ENCODE measurements around the gene HOXB6.

HOXB6 gene

GRCh38 chr17:48604770-48605329 is at the start of gene HOXB6:
Gene HOXB6, minus strand, starts transcription at chr17:48604986. Its CDS starts 6,836 bp downstream, at chr17:48598150.
- Histone ChIP-seq H3K4me1 (ENCODE audit: insufficient read depth, low read length) (no peaks in the 10 kb centered on the region), H3K9me3 (ENCODE audit: control insufficient read depth, insufficient read depth, low read length) (no peaks in the 10 kb centered on the region; the same call in 1 of the 2 replicates), H3K9ac (ENCODE audit: low read depth, low read length) (no peak within 1 kb of the TSS), H3K36me3 (ENCODE audit: insufficient read depth, low read length) (no peaks in the 10 kb centered on the region)

DNA sequence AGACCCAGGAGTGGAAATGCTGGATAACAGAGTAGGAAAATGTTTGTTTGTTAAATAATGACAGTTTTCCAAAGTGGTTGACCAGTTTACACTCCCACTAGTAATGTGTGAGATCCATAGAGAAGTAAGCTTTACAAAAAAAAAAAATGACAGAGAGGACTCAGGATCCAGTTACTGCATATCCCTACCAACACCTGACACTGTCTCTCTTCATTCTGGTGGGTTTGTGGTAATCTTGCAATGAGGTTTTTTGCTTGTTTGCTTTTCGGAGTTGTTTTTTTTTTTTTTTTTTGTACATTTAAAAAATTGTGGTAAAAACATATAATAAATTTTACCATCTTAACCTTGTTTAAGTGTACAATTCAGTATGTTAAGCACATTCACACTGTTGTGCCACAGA is 45.0 kb upstream of the HOXB6 start:
- Histone ChIP-seq H3K9ac (ENCODE audit: low read depth, low read length) (no peak overlapping the region), H3K4me1 (ENCODE audit: insufficient read depth, low read length) (peaks cover 2% of the 10 kb centered on the region; the same call in 1 of the 2 replicates), H3K36me3 (ENCODE audit: insufficient read depth, low read length) (no peaks in the 10 kb centered on the region), H3K9me3 (ENCODE audit: control insufficient read depth, insufficient read depth, low read length) (no peaks in the 10 kb centered on the region)

DNA sequence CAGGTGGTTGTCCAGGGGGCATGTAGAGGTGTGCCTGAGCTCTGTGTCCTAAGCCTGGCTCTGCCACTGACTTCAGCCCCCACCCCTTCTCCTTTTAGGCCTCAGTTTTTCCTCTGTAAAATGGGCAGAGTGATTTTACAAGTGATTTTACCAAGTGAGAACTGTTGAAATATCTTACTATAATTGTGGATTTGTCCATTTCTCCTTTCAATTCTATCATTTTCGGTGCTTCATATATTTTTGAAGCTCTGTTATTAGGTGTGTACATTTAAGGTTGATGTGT is 43.1 kb upstream of the HOXB6 start:
- H3K36me3 ChIP-seq (ENCODE audit: insufficient read depth, low read length): no peaks in the 10 kb centered on the region
- no peak overlapping the region for H3K9ac ChIP-seq (ENCODE audit: low read depth, low read length)
- H3K4me1 ChIP-seq (ENCODE audit: insufficient read depth, low read length): peaks cover 2% of the 10 kb centered on the region; the same call in 1 of the 2 replicates
- H3K9me3 ChIP-seq (ENCODE audit: control insufficient read depth, insufficient read depth, low read length): no peaks in the 10 kb centered on the region

DNA sequence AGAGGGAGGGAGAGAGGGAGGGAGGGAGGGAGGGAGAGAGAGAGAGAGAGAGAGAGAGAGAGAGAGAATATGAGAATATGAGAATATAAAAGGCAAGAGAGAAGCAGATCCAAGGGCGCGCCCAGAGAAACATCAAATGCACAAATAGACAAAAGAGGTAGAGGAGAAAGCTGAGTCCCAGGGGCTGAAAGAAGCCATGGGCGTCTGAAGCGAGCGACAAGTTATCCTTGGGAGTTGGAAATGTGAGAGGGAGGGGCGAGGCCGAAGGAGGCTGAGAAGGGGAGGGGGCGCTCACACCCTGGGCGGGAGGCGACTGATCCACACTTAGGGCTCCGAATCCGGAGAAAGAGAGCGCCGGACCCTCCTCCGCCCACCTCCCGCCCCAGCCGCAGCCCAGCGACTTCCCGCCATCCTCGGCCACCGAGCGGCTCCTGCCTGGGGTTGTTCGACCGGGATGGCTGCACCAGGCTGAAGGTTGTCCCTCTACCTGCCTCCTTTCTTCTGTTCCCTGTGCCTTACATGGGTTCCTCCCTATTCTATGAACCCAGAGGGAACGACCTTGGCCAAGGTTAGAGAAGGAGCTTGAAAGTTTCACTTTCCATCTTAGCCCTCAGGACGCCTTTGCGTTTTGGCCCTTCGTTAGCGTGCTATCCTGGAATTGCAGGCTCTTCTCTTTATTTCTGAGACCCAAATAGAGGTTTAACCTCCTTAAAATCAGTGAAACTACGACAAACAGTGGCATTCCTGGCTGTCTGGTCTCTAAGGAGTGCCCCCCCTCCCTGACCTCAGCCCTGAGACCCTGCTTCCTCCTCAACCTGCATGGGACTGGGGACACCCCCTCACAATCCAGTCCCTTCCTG is 42.5 kb upstream of the HOXB6 start:
- H3K36me3 ChIP-seq (ENCODE audit: insufficient read depth, low read length): no peaks in the 10 kb centered on the region
- peak overlapping the region; percentile 38; the same call in 1 of the 2 replicates for H3K9ac ChIP-seq (ENCODE audit: low read depth, low read length)
- peaks cover 2% of the 10 kb centered on the region; the same call in 1 of the 2 replicates for H3K4me1 ChIP-seq (ENCODE audit: insufficient read depth, low read length)
- no peaks in the 10 kb centered on the region for H3K9me3 ChIP-seq (ENCODE audit: control insufficient read depth, insufficient read depth, low read length)

DNA sequence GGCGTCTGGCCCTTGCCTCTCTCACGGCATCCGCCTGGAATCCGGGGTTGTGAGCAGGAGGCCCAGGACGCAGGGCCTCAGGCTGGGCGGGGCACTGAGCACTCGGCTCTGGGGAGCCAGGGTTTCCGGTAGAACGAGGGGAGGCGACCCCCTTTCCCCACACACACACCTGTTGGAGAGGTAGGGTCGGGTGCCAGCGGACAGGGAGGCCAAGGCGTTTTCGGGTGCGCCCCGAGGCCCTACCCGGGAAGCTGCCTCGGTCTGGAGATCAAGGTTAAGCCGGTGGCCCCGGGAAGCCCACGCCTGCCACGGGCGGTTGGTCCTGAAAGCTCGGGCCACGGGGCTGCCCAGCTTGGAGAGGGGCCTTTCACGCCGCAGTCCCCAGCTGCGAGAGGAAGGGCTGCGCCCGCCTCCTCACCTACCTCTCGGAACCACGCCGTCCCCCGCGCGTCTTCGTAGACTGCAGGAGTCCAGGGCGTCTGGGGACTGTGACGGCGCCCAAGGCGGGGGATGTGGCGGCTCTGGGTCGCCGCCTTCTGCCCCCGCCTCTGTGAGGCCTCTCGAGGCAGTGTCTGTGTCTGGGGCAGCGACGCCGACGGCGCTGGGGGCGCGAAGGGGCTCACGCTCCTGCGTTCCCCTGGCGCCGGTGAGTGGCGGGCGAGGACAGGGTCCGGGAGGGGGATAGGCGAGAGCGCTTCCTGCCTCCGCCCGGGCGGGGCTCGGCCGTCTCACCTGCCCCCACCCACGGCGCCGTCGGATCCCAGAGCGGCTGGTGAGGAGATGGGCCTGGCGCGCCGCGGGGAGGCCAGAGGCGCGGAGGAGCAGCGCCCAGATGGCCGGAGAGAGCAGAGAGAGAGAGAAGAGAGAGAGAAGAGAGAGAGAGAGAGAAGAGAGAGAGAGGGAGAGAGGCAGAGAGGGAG is 41.7 kb upstream of the HOXB6 start:
- Histone ChIP-seq H3K9me3 (ENCODE audit: control insufficient read depth, insufficient read depth, low read length) (no peaks in the 10 kb centered on the region), H3K4me1 (ENCODE audit: insufficient read depth, low read length) (peaks cover 2% of the 10 kb centered on the region; the same call in 1 of the 2 replicates), H3K36me3 (ENCODE audit: insufficient read depth, low read length) (no peaks in the 10 kb centered on the region), H3K9ac (ENCODE audit: low read depth, low read length) (peak overlapping the region; percentile 43; the same call in 1 of the 2 replicates)

DNA sequence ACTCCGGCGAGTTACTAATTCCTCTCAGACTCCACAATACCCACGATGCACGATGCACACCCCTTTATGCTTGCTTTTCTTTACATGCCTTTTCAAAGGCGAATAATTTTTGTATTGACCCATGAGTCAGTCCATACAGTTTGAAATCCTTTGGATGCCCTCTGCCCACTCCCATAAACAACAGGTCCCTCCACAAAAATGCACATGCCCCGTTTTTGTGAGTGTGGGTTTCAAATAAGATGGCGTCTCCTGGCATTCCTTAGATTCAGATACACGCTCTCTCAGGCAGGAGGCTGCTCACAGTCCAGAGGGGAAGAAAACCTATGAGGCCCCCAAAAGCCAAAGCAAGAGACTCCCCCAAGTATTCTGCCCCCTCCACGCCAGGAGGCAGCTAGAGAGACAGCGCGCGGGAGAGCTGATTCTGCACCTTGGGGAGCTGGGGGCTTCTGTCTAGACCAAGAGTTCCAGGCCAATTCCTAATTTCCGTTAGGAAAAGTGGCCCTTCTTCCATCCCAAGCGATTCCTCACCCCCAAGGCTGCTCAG is 40.9 kb upstream of the HOXB6 start:
- H3K9me3 ChIP-seq (ENCODE audit: control insufficient read depth, insufficient read depth, low read length): no peaks in the 10 kb centered on the region
- no peaks in the 10 kb centered on the region for H3K36me3 ChIP-seq (ENCODE audit: insufficient read depth, low read length)
- peaks cover 2% of the 10 kb centered on the region; the same call in 1 of the 2 replicates for H3K4me1 ChIP-seq (ENCODE audit: insufficient read depth, low read length)
- peak overlapping the region; percentile 43; the same call in 1 of the 2 replicates for H3K9ac ChIP-seq (ENCODE audit: low read depth, low read length)

DNA sequence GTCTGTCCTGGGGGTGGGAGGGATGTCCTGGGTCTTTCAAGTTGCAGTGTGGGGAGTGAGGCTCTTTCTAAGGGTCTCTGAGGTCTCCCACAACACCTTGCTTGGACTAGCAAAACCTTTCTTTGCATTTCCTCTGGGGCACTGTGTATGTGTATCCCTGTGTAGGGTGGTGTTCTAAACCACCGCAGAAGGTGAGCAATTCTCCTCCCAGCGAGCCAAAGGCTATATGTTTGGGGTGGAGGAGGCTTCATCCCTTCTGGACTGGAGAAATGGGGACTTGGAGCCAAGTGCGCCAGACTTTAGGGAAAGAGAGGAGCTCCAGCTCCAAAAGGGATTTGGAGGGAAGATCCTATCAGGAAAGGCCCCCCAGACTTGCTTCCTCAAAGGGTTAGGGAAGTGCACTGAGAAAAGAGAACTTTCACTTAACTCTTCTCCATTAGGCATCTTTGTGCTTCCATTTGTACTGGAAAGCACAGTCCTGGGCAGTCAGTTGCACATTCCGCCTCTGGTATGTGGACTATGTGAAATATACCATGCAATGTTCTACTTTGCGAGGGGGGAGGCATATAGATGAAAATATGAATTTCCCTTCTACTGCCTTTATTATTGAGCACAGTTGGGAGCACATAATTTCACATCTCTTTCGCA is 40.2 kb upstream of the HOXB6 start:
- H3K4me1 ChIP-seq (ENCODE audit: insufficient read depth, low read length): peaks cover 2% of the 10 kb centered on the region; the same call in 1 of the 2 replicates
- H3K36me3 ChIP-seq (ENCODE audit: insufficient read depth, low read length): no peaks in the 10 kb centered on the region
- H3K9ac ChIP-seq (ENCODE audit: low read depth, low read length): no peak overlapping the region
- H3K9me3 ChIP-seq (ENCODE audit: control insufficient read depth, insufficient read depth, low read length): no peaks in the 10 kb centered on the region

DNA sequence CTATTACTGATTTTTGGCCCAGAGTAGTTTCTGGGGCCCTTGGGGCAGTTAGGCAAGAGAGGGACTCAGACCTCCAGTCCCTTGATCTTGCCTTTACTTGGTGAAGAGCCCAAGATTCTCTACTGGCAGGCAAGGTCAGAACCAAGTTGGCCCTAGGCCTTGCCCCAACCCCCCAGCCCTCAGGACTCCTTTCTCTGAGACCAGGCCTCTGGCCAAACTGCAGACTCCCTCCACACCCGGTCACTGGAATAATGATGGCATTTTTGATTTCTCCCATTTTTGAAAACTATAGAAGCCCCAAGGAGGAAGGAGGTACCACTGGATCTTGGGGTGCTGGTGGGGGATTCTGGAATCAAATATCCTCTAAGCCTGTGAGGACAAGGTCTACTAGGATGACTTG is 39.4 kb upstream of the HOXB6 start:
- Histone ChIP-seq H3K36me3 (ENCODE audit: insufficient read depth, low read length) (no peaks in the 10 kb centered on the region), H3K4me1 (ENCODE audit: insufficient read depth, low read length) (peaks cover 2% of the 10 kb centered on the region; the same call in 1 of the 2 replicates), H3K9ac (ENCODE audit: low read depth, low read length) (no peak overlapping the region), H3K9me3 (ENCODE audit: control insufficient read depth, insufficient read depth, low read length) (no peaks in the 10 kb centered on the region)

DNA sequence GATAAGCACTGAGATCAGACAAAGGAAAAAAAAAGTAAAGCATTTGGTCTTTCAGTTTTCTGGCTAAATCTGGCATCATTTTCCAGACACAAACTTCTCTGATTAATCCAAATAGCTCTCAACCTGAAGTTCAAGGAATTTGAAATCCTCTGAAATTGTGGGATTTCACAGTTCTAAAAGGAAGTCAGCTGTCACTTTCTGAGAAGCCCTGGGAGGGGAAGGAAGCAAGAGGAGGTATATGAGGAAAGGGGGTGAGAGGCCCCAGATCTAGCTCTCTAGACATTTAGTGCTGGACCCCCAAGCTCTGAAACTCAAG is 38.9 kb upstream of the HOXB6 start:
- Histone ChIP-seq H3K4me1 (ENCODE audit: insufficient read depth, low read length) (peaks cover 2% of the 10 kb centered on the region; the same call in 1 of the 2 replicates), H3K9ac (ENCODE audit: low read depth, low read length) (no peak overlapping the region), H3K36me3 (ENCODE audit: insufficient read depth, low read length) (no peaks in the 10 kb centered on the region), H3K9me3 (ENCODE audit: control insufficient read depth, insufficient read depth, low read length) (no peaks in the 10 kb centered on the region)

- Histone ChIP-seq H3K9me3 (ENCODE audit: control insufficient read depth, insufficient read depth, low read length) (no peaks in the 10 kb centered on the region), H3K4me1 (ENCODE audit: insufficient read depth, low read length) (peaks cover 2% of the 10 kb centered on the region; the same call in 1 of the 2 replicates), H3K9ac (ENCODE audit: low read depth, low read length) (no peak overlapping the region), H3K36me3 (ENCODE audit: insufficient read depth, low read length) (no peaks in the 10 kb centered on the region)
Observed at GRCh38 chr17:48642843-48643696, 38.3 kb upstream of the HOXB6 start.

GRCh38 chr17:48642059-48642842 is 37.5 kb upstream of the HOXB6 start:
- peaks cover 2% of the 10 kb centered on the region; the same call in 1 of the 2 replicates for H3K4me1 ChIP-seq (ENCODE audit: insufficient read depth, low read length)
- H3K9me3 ChIP-seq (ENCODE audit: control insufficient read depth, insufficient read depth, low read length): no peaks in the 10 kb centered on the region
- no peaks in the 10 kb centered on the region for H3K36me3 ChIP-seq (ENCODE audit: insufficient read depth, low read length)
- H3K9ac ChIP-seq (ENCODE audit: low read depth, low read length): no peak overlapping the region; the same call in 1 of the 2 replicates

DNA sequence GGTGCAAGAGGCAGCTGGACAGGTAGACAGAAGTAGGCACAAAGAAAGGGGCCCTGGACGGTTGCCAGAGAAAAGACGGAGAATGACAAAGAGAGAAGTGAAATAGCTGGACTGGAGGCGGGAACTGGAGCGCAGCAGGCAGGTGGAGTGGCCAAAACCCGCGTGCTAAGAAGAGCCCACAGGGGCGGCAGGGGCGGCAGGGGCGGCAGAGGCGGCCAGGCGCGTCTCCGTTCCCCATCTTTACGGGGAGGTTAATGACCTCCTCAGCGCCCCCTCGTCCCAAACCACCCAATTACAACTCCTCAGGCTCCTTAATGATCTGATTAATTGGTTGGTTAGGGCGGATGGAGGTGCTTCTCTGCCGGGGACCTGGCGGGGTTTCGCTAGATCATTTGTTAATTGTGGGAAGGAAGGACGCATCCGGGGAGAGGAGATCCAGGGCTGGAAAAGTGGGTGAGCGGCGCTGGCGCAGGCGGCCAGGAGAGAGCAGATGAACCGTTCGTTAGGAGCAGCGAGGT is 36.8 kb upstream of the HOXB6 start:
- H3K4me1 ChIP-seq (ENCODE audit: insufficient read depth, low read length): peaks cover 2% of the 10 kb centered on the region; the same call in 1 of the 2 replicates
- no peak overlapping the region for H3K9ac ChIP-seq (ENCODE audit: low read depth, low read length)
- no peaks in the 10 kb centered on the region for H3K9me3 ChIP-seq (ENCODE audit: control insufficient read depth, insufficient read depth, low read length)
- H3K36me3 ChIP-seq (ENCODE audit: insufficient read depth, low read length): no peaks in the 10 kb centered on the region
